Ovary (tissue), 3 donors: ENCODE data around the gene PDE8A.

Source experiments
- CTCF ChIP-seq, 3 donors: fragments of 450-650 bp in 2 of 3; fragments of 200-600 bp in 1 of 3; IDR thresholded peaks; one replicate each; pipeline versions ENCODE4 v1.5.1 to v1.8.0; 2016 to 2022; ENCODE audit warnings: antibody characterized with exemption in 3 of 3, mild to moderate bottlenecking in 1 of 3
- EP300 ChIP-seq: sonication (generic); formaldehyde crosslinking; IDR thresholded peaks from one replicate; pipeline ENCODE4 v1.6.1; 2017; ENCODE audit warnings: antibody characterized with exemption
- POLR2A ChIP-seq: fragments of 450-650 bp; IDR thresholded peaks from one replicate; pipeline ENCODE4 v1.6.1; 2017; ENCODE audit warnings: antibody characterized with exemption, mild to moderate bottlenecking, moderate library complexity
- donor health status: DM: no; HTN: no; CAD: no.

- TF ChIP-seq CTCF (IDR thresholded peaks at IDR 0.05) (no peak), EP300 (no peak), POLR2A (no peak)
Observed at GRCh38 chr15:85004550-85004949, 22.9 kb downstream of the PDE8A start.
